Measurements from ENCODE around the gene NOP14.
A peak's percentile ranks its signal among the peaks of the same experiment; 100 is the strongest.

Gene NOP14

GRCh38 chr4:2930135-2930757 lies 33.0 kb downstream of the NOP14 start:
- peak overlapping the region; percentile 94 for H3K27ac ChIP-seq
- no peak for TF ChIP-seq CTCF (conservative IDR thresholded peaks at IDR 0.05)

GRCh38 chr4:2929469-2929868 lies 33.7 kb downstream of the NOP14 start:
- TF ChIP-seq CTCF (conservative IDR thresholded peaks at IDR 0.05), result no peak
- peak overlapping the region; percentile 94; the same call in 1 of the 2 replicates for H3K27ac ChIP-seq

- no peak for TF ChIP-seq CTCF (conservative IDR thresholded peaks at IDR 0.05)
- H3K27ac ChIP-seq, result peak overlapping the region; percentile 94
Observed at GRCh38 chr4:2928242-2929176, 34.7 kb downstream of the NOP14 start.

DNA sequence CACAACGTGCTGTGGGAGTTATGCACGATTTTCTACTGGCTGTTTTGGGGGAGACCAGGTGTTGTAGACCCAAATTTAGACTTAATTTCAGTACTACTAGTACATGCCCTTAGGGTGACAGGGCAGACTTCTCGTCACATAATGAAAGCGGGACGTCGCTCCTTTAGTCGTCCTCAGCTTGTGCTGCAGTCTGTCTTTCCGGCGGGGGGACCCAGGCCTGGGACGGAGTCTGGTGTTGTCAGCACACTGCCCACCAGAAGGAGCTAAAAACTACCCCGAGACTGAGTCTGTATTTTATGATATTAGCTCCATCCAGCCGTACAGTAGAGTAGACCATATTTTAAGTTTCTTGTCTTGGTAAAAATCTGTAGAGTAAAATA lies 35.5 kb downstream of the NOP14 start:
- H3K27ac ChIP-seq, result no peak overlapping the region
- no peak for TF ChIP-seq CTCF (conservative IDR thresholded peaks at IDR 0.05)

DNA sequence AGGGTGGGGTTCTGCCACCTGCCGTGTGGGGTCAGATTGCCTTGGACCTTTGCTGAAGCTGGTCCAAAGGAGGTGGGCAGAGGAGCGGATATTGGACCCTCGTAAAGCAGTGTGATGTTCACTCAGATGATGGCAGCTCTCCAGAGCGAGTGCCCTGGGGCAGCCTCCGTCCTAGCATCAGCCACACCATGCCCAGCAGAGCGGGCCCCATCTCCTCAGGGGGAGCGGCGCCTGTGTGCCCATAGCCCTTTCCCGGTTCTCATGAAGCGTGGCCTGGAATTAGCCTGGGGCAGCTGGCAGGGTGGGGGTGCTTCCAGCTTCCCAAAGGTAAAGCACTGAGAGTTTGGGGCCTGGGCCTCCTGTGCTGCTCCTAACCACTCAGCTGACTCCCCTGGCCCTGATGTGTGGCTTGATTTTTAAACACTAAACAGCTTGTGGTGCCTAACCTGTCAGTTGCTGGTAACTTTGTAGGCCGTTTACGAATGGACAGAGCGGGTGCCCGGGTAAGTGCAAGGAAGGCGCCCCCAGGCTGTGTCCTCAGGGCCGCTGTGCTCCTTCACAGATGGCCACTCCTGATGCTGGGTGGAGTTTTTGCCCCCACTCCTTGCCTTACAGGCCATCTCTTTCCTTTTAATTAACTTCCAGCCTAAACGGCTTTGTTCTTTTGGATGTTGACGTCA lies 36.0 kb downstream of the NOP14 start:
- no peak for TF ChIP-seq CTCF (conservative IDR thresholded peaks at IDR 0.05)
- H3K27ac ChIP-seq, result peak overlapping the region; percentile 34; the same call in 1 of the 2 replicates

- no peak for TF ChIP-seq CTCF (conservative IDR thresholded peaks at IDR 0.05)
- H3K27ac ChIP-seq, result peak overlapping the region; percentile 69; the same call in 1 of the 2 replicates
Observed at GRCh38 chr4:2925931-2926860, 37.0 kb downstream of the NOP14 start.
